Neutrophil (primary cell): ENCODE data around the gene CRTAC1.

Source experiments
- H3K27ac ChIP-seq: fragments of 200-600 bp; sonication (generic); 2 replicates; pipeline ENCODE4 v1.5.1; 2016; ENCODE audit warnings: mild to moderate bottlenecking, moderate library complexity
- H3K27me3 ChIP-seq: fragments of 200-600 bp; sonication (generic); 2 replicates; pipeline ENCODE4 v1.6.0; 2016; ENCODE audit warnings: mild to moderate bottlenecking
- H3K36me3 ChIP-seq: fragments of 200-600 bp; sonication (generic); 2 replicates; pipeline ENCODE4 v1.5.1; 2017
- H3K4me1 ChIP-seq, 2 experiments: fragments of 200-600 bp in 1 of 2; sonication (generic) in 1 of 2; 1 replicate in 1 of 2; 2 replicates in 1 of 2; pipeline versions ENCODE4 v1.5.1 to v1.6.1; 2013 to 2016; ENCODE audit warnings: low read depth in 1 of 2, low read length in 1 of 2, mild to moderate bottlenecking in 1 of 2, moderate library complexity in 1 of 2; ENCODE audit not compliant: control insufficient read depth in 1 of 2, insufficient read depth in 1 of 2
- H3K4me3 ChIP-seq, 2 experiments: fragments of 200-600 bp in 1 of 2; sonication (generic) in 1 of 2; 1 replicate in 1 of 2; 2 replicates in 1 of 2; pipeline ENCODE4 v1.5.1; 2013 to 2016; ENCODE audit warnings: low read depth in 1 of 2, low read length in 1 of 2, mild to moderate bottlenecking in 1 of 2, moderate library complexity in 1 of 2
- H3K9me3 ChIP-seq: fragments of 200-600 bp; sonication (generic); 2 replicates; pipeline ENCODE4 v1.5.1; 2016
- CTCF ChIP-seq: fragments of 200-600 bp; sonication (generic); IDR thresholded peaks from 2 replicates; pipeline ENCODE4 v1.5.1; 2016; ENCODE audit warnings: antibody characterized with exemption

CRTAC1 gene

GRCh38 chr10:97870990-97871389 lies 159.4 kb downstream of the CRTAC1 start:
- no peak for TF ChIP-seq CTCF
- Histone ChIP-seq H3K36me3 (no peaks in the 10 kb centered on the region), H3K27ac (no peak overlapping the region), H3K4me1 (no peaks in the 10 kb centered on the region), H3K4me3 (no peak overlapping the region), H3K27me3 (peaks cover 53% of the 10 kb centered on the region), H3K9me3 (no peaks in the 10 kb centered on the region)

DNA sequence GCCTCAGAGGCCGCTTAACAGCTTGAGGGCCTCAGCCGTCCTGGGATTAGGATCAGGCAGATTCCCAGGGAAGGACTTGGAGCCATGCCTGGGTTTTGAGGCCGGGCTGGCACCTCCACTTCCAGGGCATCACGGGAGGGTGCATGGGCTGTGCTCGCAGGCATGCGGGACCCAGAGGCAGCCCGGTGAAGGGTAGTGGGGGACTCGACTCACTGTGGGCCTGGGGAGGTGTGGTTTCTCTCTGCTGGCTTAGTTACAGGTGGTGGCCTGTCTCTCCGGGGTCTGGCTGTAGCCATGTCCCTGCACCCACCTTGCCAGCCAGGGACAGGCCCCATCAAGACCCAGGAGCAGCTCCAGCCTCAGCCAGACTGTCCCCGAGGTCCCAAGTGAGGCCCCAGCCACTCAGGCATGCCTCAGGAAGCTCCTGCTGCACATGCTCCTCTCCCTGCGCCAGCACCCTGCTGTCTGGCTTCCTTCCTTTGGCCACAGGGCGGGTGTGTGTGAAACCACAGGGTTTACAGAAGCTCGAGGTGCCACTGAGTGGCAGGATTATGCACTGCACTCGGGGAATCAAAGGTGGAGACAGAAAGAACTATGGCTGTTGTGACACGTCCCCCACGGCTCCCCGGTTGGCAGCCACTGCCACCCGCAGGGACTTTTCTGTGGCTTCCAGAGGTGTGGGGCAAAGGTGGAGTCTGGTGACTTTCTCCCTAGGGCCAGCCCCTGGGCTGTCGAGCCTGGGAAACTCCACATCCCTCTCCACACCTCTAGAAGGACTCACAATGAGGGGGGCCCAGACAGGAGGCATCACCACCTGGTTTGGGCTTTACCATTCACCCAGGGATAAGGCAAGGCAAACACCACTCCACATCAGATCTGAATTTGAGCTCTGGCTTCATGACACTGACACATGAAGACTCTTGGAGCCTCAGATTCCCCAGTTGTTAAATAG lies 161.1 kb downstream of the CRTAC1 start:
- Histone ChIP-seq H3K36me3 (no peaks in the 10 kb centered on the region), H3K4me3 (no peak overlapping the region), H3K9me3 (no peaks in the 10 kb centered on the region), H3K27ac (no peak overlapping the region), H3K4me1 (no peaks in the 10 kb centered on the region), H3K27me3 (peaks cover 48% of the 10 kb centered on the region)
- TF ChIP-seq CTCF: no peak

DNA sequence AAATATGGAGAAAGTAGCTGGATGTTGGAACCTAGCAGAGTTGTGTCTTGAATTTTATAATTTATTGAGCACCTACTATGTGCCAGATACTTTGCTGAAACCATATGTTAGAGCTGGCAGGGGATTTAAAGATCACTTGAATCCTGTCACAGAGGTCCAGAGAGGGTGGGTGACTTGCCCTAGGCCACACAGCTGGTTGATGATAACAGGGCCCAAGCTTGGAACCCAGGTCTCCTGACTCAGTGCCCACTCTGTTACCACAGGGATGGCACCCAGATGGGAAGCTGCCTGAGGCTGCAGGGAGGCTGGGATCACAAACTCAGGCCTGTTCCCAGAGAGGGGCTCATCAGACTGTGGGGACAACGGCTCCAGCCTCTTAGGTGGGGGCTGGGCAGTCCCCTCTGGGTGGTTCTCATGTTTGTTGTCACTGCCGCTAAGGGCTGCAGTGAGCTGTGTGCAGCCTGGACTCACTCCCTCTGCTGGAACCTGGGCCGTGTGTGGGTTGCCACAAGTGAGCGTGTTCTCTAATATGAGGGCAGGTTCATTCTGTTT lies 162.2 kb downstream of the CRTAC1 start:
- Histone ChIP-seq H3K36me3 (no peaks in the 10 kb centered on the region), H3K9me3 (no peaks in the 10 kb centered on the region), H3K27me3 (peaks cover 43% of the 10 kb centered on the region), H3K27ac (no peak overlapping the region), H3K4me3 (no peak overlapping the region), H3K4me1 (no peaks in the 10 kb centered on the region)
- no peak for TF ChIP-seq CTCF

- Histone ChIP-seq H3K27me3 (peaks cover 34% of the 10 kb centered on the region), H3K36me3 (no peaks in the 10 kb centered on the region)
Measured at GRCh38 chr10:97867220-97867800, 163.1 kb downstream of the CRTAC1 start.

More at GRCh38 chr10:97867220-97867800, 163.1 kb downstream of the CRTAC1 start:
- no peak for TF ChIP-seq CTCF
- no peak overlapping the region for H3K27ac ChIP-seq
- H3K4me3 ChIP-seq: no peak overlapping the region
- no peaks in the 10 kb centered on the region for H3K9me3 ChIP-seq
- H3K4me1 ChIP-seq: no peaks in the 10 kb centered on the region
